GM18499 (cell line): ENCODE measurements around the gene QRICH1.

ENCODE experiments used
- ATAC-seq: cut with Tn5 transposase; IDR thresholded peaks from one replicate; pipeline ENCODE4 v1.9.1; 2021; ENCODE audit warnings: moderate number of reproducible peaks; ENCODE audit not compliant: insufficient read depth, unreplicated experiment

The QRICH1 gene

GRCh38 chr3:49004352-49005302 lies 89.2 kb downstream of the QRICH1 start:
- no peak for ATAC-seq

- no peak for ATAC-seq
These were observed 92.7 kb downstream of the QRICH1 start for GRCh38 chr3:49001155-49001554.

- ATAC-seq: no peak
These were observed 94.6 kb downstream of the QRICH1 start for GRCh38 chr3:48999085-48999858.

GRCh38 chr3:48997714-48998637 lies 95.9 kb downstream of the QRICH1 start:
- ATAC-seq: no peak

GRCh38 chr3:48997102-48997635 lies 96.7 kb downstream of the QRICH1 start:
- ATAC-seq: no peak

GRCh38 chr3:48996640-48997039 lies 97.2 kb downstream of the QRICH1 start:
- ATAC-seq: no peak

- ATAC-seq: no peak
These were observed 100.0 kb downstream of the QRICH1 start for GRCh38 chr3:48993834-48994233.

GRCh38 chr3:48991851-48992545 lies 101.9 kb downstream of the QRICH1 start:
- ATAC-seq: no peak

GRCh38 chr3:48990636-48991469 lies 103.0 kb downstream of the QRICH1 start:
- no peak for ATAC-seq

- ATAC-seq: no peak
These were observed 103.9 kb downstream of the QRICH1 start, which contains the start of gene P4HTM for GRCh38 chr3:48989796-48990635. TSS of gene P4HTM (plus strand) at chr3:48990241. CDS start at chr3:48990257, 16 bp downstream.

- no peak for ATAC-seq
These were observed 104.6 kb downstream of the QRICH1 start for GRCh38 chr3:48989126-48989795.

GRCh38 chr3:48985831-48986376 lies 108.0 kb downstream of the QRICH1 start:
- ATAC-seq: no peak

- ATAC-seq: no peak
These were observed 109.2 kb downstream of the QRICH1 start for GRCh38 chr3:48984663-48985062.

GRCh38 chr3:48983096-48983495 lies 110.8 kb downstream of the QRICH1 start:
- no peak for ATAC-seq

GRCh38 chr3:48982686-48983085 lies 111.2 kb downstream of the QRICH1 start:
- ATAC-seq: no peak

GRCh38 chr3:48982016-48982415 lies 111.9 kb downstream of the QRICH1 start:
- ATAC-seq: no peak

GRCh38 chr3:48980295-48980694 lies 113.6 kb downstream of the QRICH1 start:
- ATAC-seq: no peak
